Body of pancreas (tissue), 4 donors: ENCODE data around the gene GNAS-AS1. TPM values are rescaled to one million over a fixed set of nuclear protein-coding genes. Genes with fewer than 3 reads are reported as not detected.

Experiments used
- ATAC-seq: fragments of 150-250 bp; one replicate; pipeline ENCODE4 v1.9.1; 2016
- DNase-seq, 4 donors: peaks; one replicate each; pipeline ENCODE4 v3.0.0-alpha.2; 2019
- H3K27ac ChIP-seq, 4 donors: fragments of 200-600 bp; sonication (generic); 1 replicate in 3 of 4; 2 replicates in 1 of 4; pipeline versions ENCODE4 v1.5.1 to v1.6.1; 2016 to 2019; ENCODE audit warnings: mild to moderate bottlenecking in 1 of 4, mixed read lengths in 1 of 4, moderate library complexity in 1 of 4
- H3K27me3 ChIP-seq, 2 donors: fragments of 200-600 bp; sonication (generic); one replicate each; pipeline ENCODE4 v1.6.0; 2016; ENCODE audit warnings: mild to moderate bottlenecking in 1 of 2
- H3K36me3 ChIP-seq, 2 donors: fragments of 200-600 bp; sonication (generic); replicated peaks in 1 of 2; 2 replicates each; pipeline ENCODE4 v1.5.1; 2016; ENCODE audit warnings: low read depth in 2 of 2; ENCODE audit not compliant: insufficient read depth in 1 of 2
- H3K4me1 ChIP-seq: fragments of 200-600 bp; sonication (generic); one replicate; pipeline ENCODE4 v1.6.0; 2016
- H3K4me3 ChIP-seq, 2 donors: fragments of 200-600 bp; sonication (generic); 1 replicate in 1 of 2; 2 replicates in 1 of 2; pipeline ENCODE4 v1.5.1; 2016 to 2019
- H3K9me3 ChIP-seq, 3 donors: fragments of 200-600 bp; sonication (generic); 1 replicate in 2 of 3; 2 replicates in 1 of 3; pipeline ENCODE4 v1.5.1; 2016
- POLR2A ChIP-seq, 3 donors: fragments of 450-650 bp; IDR thresholded peaks; one replicate each; pipeline ENCODE4 v1.6.1; 2016; ENCODE audit warnings: antibody characterized with exemption in 3 of 3, mild to moderate bottlenecking in 2 of 3
- WGBS, 2 donors: methylation state at CpG; one replicate each; pipeline ENCODE4 v1.1.5; 2017; 5-methylcytosine and 5-hydroxymethylcytosine counted together
- intact Hi-C: fragments of 100-400 bp; cut with DNase I; formaldehyde crosslinking; loops from one replicate; pipeline ENCODE4 v1.15.1; 2023
- total RNA-seq, 2 donors: library from RNA; depleted of rRNA; stranded (reverse); fragments of >200 nt; gene quantifications; one replicate each; pipeline ENCODE4 v1.1.0, GENCODE V29; 2016
- TF ChIP-seq, protein P1 (sequence below), 7 experiments: fragments of 450-650 bp in 4 of 7; fragments of 200-600 bp in 3 of 7; sonication (generic) in 3 of 7; IDR thresholded peaks; one replicate each; pipeline ENCODE4 v1.5.1; 2016 to 2019; ENCODE audit warnings: antibody characterized with exemption in 7 of 7

GNAS-AS1 gene
- total RNA-seq, 2 donors from 2014 or later, result 1.0 to 3.0 TPM

DNA sequence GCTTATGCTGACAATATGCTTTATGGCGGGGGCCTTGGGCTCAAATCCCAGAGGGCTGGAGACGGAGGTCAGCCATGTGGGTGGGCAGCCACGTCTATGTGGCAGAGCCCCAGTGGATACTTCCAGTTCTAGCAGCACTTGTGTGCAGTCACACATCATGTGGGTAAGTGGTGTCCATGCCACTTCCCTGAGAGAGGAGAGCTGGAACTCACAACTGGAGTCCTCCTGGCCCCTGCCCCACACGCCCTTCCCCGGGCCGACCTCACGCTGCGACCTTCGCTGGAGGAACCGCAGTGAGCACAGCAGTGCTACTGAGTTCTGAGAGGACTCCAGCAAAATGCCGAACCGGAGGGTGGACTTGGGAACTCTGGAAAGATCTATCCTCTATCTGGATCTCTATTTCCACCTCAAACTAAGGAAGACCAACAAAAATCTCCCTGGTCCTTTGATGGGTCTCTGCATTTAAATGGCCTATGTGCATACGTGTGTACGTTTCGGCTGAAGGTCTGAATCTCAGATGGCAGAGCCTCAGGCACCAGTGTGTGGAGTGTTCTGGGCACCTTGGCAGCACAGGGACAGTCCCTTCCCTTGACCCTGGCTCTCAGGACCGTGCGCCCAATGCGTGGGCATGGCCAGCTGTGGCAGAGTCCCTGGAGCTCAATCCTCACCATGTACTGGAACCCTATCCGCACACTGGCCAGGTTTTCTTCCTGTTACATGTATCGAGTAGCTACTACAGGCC lies 55.4 kb downstream of the GNAS-AS1 start:
- 63 to 71% methylated on average over 14 to 20 of the region's 20 CpGs for WGBS, 2 donors
- no peak for TF ChIP-seq POLR2A (IDR thresholded peaks at IDR 0.05)
- TF ChIP-seq, protein P1, sequence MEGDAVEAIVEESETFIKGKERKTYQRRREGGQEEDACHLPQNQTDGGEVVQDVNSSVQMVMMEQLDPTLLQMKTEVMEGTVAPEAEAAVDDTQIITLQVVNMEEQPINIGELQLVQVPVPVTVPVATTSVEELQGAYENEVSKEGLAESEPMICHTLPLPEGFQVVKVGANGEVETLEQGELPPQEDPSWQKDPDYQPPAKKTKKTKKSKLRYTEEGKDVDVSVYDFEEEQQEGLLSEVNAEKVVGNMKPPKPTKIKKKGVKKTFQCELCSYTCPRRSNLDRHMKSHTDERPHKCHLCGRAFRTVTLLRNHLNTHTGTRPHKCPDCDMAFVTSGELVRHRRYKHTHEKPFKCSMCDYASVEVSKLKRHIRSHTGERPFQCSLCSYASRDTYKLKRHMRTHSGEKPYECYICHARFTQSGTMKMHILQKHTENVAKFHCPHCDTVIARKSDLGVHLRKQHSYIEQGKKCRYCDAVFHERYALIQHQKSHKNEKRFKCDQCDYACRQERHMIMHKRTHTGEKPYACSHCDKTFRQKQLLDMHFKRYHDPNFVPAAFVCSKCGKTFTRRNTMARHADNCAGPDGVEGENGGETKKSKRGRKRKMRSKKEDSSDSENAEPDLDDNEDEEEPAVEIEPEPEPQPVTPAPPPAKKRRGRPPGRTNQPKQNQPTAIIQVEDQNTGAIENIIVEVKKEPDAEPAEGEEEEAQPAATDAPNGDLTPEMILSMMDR (IDR thresholded peaks at IDR 0.05), result no peak
- intact Hi-C loops, result no loop called here
- Histone ChIP-seq H3K9me3 (no peaks in the 10 kb centered on the region), H3K27ac (no peak overlapping the region), H3K4me1 (no peaks in the 10 kb centered on the region), H3K4me3 (no peak overlapping the region), H3K36me3 (no peaks in the 10 kb centered on the region), H3K27me3 (no peaks in the 10 kb centered on the region)
- no peak for ATAC-seq
- no peak for DNase-seq

DNA sequence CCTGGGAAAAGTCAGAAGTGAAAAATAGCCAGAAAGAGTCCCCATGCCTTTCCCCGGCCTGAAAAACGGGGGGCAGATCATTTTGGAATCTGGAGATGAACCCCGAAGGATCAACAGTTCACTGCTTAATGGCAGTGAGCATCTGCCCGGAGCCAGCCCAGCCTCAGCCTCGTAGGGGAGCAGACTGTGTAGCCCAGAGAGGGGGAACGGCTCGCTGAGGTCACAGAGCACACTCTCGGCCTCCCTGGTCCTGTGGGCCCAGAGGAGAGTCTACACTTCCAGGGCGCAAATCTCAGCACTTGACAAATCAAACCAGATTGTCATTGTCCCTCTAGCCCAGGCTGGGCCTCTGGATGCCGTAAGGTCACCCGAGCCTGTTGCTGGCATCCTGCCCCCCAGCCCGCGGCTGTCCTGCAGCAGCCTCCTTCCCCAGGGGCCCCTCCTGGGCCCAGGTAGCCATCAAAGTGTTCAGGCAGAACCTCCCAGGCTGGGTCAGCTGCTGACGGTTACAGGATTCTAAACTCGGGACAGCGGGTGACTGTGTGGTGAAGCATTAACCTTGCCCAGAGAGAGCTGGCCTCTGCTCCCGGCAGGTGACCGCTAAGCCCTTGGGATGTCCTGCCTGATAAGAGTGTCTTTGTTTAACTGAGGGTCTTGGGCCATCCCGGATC lies 56.1 kb downstream of the GNAS-AS1 start:
- TF ChIP-seq, protein P1 (IDR thresholded peaks at IDR 0.05), result no peak
- no peak for TF ChIP-seq POLR2A (IDR thresholded peaks at IDR 0.05)
- DNase-seq, result no peak
- intact Hi-C loops, result no loop called here
- no peak overlapping the region for H3K4me3 ChIP-seq
- no peaks in the 10 kb centered on the region for H3K27me3 ChIP-seq
- no peaks in the 10 kb centered on the region for H3K4me1 ChIP-seq
- no peaks in the 10 kb centered on the region for H3K9me3 ChIP-seq
- 42 to 50% methylated on average over 9 to 19 of the region's 19 CpGs for WGBS, 2 donors
- no peak for ATAC-seq
- no peaks in the 10 kb centered on the region for H3K36me3 ChIP-seq
- H3K27ac ChIP-seq, result no peak overlapping the region

DNA sequence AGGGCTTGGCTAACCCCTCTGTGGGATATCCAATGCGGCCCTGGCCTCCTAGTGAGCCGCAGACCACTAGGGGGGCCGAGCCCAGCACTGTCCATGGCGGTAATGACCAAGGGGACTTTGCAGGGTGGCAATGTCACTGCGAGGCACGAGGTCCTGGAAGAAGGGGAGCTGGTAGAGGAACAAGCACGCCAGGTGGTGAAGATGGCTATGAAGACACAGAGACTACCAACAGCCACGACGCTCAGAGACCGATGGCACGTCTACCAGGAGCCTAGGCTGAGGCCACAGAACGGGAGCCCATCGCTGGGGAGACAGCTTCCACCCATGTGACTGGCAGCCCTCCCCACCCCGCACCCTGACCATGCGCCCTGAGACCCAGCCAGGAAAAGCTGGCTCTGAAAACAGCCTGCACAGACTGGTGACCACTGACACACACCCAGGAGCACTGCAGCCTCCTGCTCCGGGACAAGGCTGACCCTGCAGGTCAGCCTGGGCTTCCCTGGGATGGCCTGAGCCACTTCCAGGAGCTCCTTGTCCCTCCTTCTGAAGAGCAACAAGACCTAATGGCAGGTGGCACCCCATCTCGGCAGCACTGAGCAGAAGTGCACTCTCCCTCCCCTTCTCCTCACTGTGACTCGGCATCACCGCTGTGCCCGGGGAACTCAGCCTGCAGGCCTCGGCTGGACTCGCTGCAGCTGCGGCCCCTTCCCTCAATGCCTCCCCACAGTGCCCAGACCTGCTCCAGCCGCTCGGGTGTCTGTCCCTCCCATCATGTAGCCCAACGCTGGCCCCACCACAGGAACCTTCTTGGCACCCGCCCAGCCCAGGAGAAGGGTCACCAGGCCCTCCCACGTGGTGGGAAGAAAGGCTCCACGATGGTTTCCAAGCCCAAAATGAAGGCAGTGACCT lies 56.9 kb downstream of the GNAS-AS1 start:
- no peaks in the 10 kb centered on the region for H3K36me3 ChIP-seq
- H3K27ac ChIP-seq, result no peak overlapping the region
- intact Hi-C loops, result no loop called here
- WGBS, 2 donors, result 65 to 70% methylated on average over 24 to 29 of the region's 29 CpGs
- H3K9me3 ChIP-seq, result no peaks in the 10 kb centered on the region
- no peaks in the 10 kb centered on the region for H3K4me1 ChIP-seq
- TF ChIP-seq, protein P1 (IDR thresholded peaks at IDR 0.05), result no peak
- no peak for TF ChIP-seq POLR2A (IDR thresholded peaks at IDR 0.05)
- no peak for DNase-seq
- no peak overlapping the region for H3K4me3 ChIP-seq
- ATAC-seq, result no peak
- H3K27me3 ChIP-seq, result no peaks in the 10 kb centered on the region

DNA sequence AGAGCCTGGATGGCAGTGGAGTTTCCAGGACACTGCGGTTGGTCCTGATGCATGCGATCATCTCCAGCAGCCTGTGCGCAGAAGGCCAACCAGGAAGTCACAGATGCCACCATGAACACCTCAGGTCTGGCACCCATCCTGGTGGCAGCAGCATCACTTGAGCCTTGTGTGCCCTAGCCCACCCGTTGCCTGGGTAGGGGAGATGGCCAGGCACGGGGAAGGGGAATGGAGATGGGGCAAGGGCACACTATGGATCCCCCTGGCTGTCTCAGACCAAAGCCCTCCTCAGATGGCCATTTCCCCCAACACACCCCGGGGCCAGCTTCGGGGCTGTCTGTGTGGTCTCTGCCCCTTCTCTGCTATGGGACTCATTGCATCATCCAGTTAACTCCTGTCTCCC lies 58.3 kb downstream of the GNAS-AS1 start:
- intact Hi-C loops, result no loop called here
- H3K4me1 ChIP-seq, result no peaks in the 10 kb centered on the region
- ATAC-seq, result no peak
- no peaks in the 10 kb centered on the region for H3K36me3 ChIP-seq
- H3K9me3 ChIP-seq, result no peaks in the 10 kb centered on the region
- no peak for DNase-seq
- no peaks in the 10 kb centered on the region for H3K27me3 ChIP-seq
- 59 to 68% methylated on average over 4 to 7 of the region's 7 CpGs for WGBS, 2 donors
- TF ChIP-seq POLR2A (IDR thresholded peaks at IDR 0.05), result no peak
- TF ChIP-seq, protein P1 (IDR thresholded peaks at IDR 0.05), result no peak
- H3K4me3 ChIP-seq, result no peak overlapping the region
- no peak overlapping the region for H3K27ac ChIP-seq
